HG03025 (cell line): Measurements from ENCODE around the gene IPPK.
"Not testable (repeated sequence)": the region's sequence is repeated elsewhere in the genome, so short reads cannot be mapped to it uniquely, and the experiment has no call there.

Source experiments
- ATAC-seq: cut with Tn5 transposase; IDR thresholded peaks from one replicate; pipeline ENCODE4 v1.9.1; 2021; ENCODE audit warnings: mild to moderate bottlenecking, moderate library complexity; ENCODE audit not compliant: unreplicated experiment, low FRiP score

The IPPK gene

GRCh38 chr9:92601451-92601850, 68.5 kb downstream of the IPPK start:
- ATAC-seq: no peak

- ATAC-seq: no peak
Measured at GRCh38 chr9:92600462-92601261, 69.3 kb downstream of the IPPK start.

GRCh38 chr9:92599938-92600461, 69.9 kb downstream of the IPPK start:
- ATAC-seq: no peak

GRCh38 chr9:92598382-92598781, 71.5 kb downstream of the IPPK start:
- ATAC-seq: no peak

GRCh38 chr9:92595930-92596329, 74.0 kb downstream of the IPPK start:
- ATAC-seq: no peak

GRCh38 chr9:92595075-92595474, 74.9 kb downstream of the IPPK start:
- ATAC-seq: not testable (repeated sequence)

- no peak for ATAC-seq
Measured at GRCh38 chr9:92592946-92593861, 76.7 kb downstream of the IPPK start.

GRCh38 chr9:92592537-92592936, 77.4 kb downstream of the IPPK start:
- ATAC-seq: no peak

- no peak for ATAC-seq
Measured at GRCh38 chr9:92590377-92590776, 79.6 kb downstream of the IPPK start.

GRCh38 chr9:92589923-92590322, 80.0 kb downstream of the IPPK start:
- no peak for ATAC-seq

- no peak for ATAC-seq
Measured at GRCh38 chr9:92576175-92576574, 93.8 kb downstream of the IPPK start.

- not testable (repeated sequence) for ATAC-seq
Measured at GRCh38 chr9:92573612-92574011, 96.3 kb downstream of the IPPK start.

- ATAC-seq: not testable (repeated sequence)
Measured at GRCh38 chr9:92571871-92572270, 98.1 kb downstream of the IPPK start.

- no peak for ATAC-seq
Measured at GRCh38 chr9:92564982-92565381, 104.9 kb downstream of the IPPK start.

- no peak for ATAC-seq
Measured at GRCh38 chr9:92564504-92564903, 105.4 kb downstream of the IPPK start.
